Activated naive CD4-positive, alpha-beta T cell treated with Interleukin-2 at 50 U/mL for 16 hours (primary cell): ENCODE data around the gene ITGA4.
"Not testable (repeated sequence)": the region's sequence is repeated elsewhere in the genome, so short reads cannot be mapped to it uniquely, and the experiment has no call there.

ENCODE experiments used
- DNase-seq: peaks from one replicate; pipeline ENCODE4 v3.0.0-alpha.2; 2020

Gene ITGA4

DNA sequence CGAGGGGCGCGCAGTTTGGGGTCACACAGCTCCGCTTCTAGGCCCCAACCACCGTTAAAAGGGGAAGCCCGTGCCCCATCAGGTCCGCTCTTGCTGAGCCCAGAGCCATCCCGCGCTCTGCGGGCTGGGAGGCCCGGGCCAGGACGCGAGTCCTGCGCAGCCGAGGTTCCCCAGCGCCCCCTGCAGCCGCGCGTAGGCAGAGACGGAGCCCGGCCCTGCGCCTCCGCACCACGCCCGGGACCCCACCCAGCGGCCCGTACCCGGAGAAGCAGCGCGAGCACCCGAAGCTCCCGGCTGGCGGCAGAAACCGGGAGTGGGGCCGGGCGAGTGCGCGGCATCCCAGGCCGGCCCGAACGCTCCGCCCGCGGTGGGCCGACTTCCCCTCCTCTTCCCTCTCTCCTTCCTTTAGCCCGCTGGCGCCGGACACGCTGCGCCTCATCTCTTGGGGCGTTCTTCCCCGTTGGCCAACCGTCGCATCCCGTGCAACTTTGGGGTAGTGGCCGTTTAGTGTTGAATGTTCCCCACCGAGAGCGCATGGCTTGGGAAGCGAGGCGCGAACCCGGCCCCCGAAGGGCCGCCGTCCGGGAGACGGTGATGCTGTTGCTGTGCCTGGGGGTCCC is at the start of gene ITGA4:
Gene ITGA4, plus strand, starts transcription at position 266 of the 620 bp plus-strand sequence. Its CDS starts 269 bp downstream, at position 535.
- peak; percentile 85 for DNase-seq

DNA sequence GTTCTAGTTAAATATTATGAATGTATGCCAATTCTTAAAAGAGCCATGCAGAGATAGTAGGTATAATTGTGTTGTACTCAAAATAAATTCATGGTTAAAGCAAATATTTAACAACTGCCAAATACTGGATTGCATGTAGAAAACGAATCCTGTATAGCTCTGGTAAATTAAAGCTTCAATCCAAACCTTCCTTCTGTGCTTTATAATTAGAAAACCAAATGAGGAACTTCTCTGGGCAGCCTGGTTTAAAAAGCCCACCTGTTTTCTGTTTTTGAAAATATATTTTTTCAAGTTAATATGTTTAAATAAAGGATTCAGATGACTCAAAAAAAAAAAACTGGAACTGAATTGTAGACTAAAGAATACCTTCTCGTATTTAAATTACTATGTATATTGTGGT is 48.3 kb upstream of the ITGA4 start:
- DNase-seq: no peak

DNA sequence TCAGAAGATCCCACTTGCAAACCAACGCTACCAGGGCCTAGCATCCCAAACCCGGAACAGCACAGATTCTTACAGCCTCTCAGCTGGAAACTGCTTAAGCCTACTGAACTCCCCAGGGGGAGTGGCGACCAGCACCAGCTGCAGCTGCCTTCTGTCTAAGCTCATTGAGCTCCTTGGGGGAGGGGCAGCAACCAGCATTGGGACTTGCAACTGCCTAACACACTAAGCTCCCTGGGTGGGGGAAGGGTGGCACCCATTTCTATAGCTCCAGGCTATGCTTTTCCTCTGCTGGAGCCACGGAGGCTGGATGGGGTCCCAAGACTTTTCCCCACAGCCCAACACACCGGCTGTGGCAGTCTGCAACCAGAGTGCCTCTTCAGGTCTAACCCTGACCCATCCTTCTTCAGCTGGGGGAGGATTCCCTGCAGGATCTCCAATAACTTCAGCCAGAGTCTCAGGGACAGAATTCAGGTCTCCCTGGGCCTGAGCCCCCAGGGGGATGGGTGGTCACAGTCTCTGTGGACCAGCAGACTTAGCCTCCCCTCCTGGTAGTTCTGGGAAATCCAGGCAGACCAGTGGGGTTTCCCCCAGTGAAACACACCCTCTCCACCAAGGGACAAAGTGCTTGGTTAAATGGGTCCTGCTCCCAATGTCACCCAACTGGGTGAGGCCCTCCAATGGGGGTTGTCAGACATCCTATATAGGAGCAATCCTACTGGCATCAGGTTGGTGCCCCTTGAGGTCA is 45.9 kb upstream of the ITGA4 start:
- DNase-seq: no peak

DNA sequence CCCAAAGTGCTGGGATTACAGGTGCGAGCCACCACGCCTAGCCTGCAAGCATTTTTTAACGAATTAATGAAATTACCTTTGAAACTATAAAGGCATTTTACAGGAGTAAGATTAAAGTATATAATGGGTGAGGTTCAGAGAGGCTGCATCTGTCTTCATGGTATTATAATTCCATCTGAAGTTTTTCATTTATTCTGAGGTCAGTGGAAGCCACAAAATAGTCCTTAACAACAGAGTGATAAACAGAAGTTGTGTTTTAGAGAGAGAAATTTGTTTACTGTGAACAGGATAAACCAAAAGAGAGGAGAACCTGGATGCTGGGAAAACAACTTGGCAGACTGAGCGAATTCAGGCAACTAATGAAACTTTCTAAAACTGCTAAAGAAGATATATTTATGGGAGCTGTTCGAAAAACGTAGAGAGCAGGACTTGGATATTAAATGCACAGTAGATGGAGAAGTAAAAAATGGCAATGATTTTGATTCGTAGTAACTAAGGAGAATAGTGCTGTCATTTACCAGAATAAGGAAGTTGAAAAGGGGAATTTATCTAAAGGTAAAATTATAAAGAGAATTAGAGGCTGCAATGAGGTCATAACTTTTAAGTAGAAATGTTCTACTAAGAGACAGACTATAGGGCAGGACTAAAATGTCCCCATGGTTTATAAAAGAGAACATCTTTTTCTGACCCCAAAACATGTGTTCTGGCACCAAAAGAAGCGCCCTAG is 37.9 kb upstream of the ITGA4 start:
- no peak for DNase-seq

DNA sequence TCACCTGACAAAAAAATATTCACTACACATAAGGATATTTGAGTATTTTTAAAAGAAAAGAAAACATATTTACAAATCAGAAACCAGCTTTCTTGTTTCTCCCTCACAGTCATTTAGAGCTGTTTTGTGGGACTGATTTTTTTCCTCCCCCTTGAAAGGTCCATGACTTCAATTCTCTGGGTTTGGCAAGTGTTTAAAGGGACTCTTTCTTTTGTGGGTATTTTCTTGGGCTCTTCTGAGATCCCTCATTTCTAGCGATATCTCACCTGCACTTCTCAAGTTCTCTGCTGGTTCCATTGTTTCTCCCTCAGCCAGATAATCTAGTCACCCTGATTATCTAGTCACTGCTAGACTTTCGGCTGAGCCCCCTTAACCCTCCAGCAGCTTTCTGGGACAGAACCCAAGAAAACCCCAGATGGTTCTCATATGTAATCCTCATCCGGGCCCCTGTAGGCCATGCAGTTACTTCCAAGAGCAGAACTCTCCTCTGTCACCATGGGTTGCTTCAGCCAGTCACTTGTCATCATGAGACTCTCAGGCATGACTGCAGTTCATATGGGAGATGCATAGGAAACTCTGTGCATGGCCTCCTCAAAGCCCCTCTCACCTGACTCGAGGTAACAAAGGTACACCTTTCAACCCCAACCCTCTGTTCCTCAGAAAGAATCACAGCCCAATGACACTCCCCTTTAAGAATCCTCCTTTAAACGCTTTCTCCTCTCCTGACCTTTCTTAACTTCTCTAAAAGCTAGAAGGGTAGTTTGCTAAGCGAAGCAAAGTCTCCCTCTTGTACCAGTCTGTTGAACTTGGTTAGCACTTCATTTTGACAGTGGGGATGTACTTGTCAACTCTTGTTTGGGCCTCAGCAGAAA is 36.7 kb upstream of the ITGA4 start:
- DNase-seq: no peak

DNA sequence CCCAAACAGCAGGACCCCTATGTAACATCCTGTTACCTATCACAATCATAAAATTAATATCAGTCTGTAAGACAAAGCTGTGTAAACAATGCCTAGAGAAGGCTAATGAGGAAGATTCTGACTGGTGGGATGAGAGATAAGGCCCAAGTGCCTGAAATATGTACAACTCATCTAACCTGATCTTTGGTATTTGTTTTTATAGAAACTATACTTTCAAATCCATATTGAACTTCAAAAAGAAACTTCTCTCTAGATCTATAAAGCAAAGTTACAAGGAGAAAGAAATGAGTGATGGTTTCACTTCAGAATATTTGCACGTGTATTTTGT is 36.1 kb upstream of the ITGA4 start:
- no peak for DNase-seq

DNA sequence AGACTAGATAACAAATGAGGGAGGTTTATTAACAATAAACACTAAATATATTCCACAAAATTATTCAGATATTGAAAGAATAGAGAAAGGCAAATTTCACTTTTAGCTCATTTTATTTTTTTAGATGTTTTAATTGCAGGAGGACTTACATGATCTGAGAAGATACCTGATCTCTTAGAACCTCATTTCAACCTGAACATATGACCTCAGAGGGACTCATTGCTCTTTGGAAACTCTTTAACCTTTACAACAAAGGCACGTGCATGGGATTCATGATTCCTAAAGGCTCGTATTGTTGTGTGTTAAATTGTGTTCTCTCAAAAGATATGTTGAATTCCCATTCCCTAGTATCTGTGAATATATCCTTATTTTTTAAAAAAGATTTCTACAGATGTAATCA is 35.7 kb upstream of the ITGA4 start:
- DNase-seq: no peak

DNA sequence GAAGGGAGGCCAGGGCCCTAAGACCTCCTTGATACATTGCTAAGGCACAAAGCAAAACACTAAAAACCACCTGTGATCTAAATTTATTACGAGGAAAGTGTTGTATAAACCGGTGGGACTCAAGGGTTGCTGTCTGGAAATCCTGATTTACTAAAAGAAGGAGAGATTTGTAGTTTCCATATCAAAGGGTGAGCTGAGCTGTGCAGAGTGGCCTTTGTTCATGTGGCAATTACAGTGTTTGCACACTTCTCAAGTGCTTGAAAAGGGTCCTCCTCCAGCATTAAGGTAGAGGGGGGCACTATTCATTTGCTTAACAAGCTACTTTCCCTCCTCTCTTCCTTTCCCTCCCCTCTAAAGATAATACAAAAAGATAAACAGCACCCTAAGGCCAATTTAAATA is 30.5 kb upstream of the ITGA4 start:
- no peak for DNase-seq

DNA sequence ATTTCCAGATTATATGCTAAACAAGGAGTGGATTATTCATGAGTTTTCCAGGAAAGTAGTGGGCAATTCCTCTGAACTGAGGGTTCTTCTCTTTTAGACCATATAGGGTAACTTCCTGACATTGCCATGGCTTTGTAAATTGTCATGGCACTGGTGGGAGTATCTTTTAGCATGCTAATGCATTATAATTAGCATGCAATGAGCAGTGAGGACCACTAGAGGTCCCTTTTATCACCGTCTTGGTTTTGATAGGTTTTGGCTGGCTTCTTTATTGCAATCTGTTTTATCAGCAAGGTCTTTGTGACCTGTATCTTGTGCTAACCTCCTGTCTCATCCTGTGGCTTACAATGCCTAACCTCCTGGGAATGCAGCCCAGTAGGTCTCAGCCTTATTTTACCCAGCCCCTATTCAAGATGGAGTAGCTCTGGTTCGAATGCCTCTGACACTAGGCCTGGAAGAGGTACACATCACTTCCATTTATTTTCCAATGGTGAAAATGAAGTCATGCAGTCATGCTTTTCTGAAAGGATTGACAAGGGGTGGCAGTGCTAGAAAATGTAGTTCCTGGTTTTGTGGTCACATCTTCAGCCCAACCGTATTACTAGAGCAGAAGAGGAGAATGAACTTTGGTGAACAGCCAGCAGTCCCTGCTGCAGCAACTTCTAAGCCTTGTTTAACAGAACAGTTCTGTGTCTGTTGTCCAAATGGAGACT is 26.6 kb upstream of the ITGA4 start:
- no peak for DNase-seq

DNA sequence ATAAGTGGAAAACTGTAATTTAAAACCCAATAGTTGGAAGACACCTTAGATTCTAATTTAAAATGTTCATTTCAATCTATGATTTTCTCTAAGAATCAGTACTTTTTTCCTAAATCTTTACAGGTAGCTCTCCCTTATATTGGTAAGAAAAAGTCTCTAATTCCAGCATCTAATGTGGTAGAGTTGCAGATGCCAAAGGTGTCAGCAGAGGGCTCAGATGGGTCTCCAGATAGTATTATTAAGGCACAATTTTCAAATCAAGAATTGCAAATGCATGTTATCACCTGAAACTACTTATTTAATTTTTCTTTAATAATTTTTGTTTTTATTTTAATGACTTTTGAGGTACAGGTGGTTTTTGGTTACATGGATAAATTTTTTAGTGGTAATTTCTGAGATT is 25.5 kb upstream of the ITGA4 start:
- no peak for DNase-seq

DNA sequence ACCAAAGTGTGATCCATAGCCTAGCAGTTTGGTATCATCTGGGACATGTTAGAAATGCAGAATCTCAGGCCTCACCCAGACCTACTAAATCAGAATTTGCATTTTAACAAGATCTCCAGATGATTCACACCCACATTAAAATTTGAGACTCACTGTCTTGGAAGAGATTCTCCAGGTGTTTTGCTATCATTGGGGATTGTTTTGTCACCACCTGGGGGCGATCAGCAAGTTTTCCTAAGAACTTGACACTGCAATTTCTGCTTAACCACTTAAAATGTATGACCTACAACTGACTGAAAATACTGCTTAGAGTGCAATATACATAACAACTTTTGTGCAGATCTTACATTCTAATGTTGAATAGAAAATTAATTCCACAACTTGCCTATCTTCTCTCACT is 18.9 kb upstream of the ITGA4 start:
- no peak for DNase-seq

DNA sequence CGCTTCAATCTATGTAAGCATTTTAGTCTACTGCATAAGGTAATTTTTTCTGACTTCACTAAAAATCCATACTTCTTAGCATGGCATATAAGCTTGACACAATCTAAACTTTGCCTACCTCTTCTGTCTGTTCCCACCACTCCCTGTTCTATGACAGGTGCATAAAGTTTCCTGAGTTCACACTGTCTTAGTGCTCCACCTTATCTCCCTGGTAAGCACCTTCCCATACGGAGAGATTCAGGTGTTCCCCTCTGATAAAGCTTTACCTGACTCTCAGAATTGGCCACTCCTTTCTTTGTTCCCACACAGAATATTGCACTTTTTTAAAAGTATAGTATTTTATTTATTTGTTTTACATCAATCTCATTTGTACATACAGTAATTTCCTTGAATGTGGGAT is 16.8 kb upstream of the ITGA4 start:
- no peak for DNase-seq

DNA sequence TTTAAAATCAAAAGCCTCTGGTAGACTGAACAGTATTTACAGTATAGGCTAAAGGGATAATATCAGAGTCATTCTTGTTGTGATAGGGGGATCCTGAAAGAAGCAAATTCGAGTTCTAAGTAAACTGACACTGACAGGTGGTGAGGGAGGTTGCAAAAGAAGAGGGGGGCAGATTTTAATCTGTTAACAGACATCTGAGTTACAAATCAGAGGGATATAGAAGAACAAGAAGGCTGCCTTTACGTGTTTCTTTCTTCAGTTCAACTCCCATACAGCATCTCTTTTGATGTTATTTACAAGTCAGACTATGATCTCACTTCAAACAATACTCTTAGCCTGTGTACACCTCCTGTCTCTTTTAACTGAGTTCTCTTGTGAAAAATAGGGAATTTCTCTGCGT is 16.3 kb upstream of the ITGA4 start:
- no peak for DNase-seq

DNA sequence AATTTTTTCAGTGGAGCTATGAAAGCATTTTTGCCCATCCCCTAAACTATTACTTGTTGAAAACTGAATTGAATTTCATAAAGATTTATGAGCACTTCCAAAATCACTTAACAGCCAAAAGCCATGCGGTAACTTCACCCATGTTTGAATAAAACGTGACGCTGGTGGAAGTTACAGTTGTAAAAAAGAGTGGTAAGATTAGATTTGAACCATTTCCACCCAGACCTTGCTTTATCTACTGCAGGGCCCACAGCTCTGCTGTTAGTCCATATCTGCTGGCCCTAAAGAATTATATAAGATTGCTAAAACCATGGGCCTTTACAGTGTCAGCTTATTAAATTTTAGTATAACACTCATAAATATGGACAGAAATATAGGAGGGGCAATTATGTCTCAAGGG is 15.5 kb upstream of the ITGA4 start:
- DNase-seq: no peak

DNA sequence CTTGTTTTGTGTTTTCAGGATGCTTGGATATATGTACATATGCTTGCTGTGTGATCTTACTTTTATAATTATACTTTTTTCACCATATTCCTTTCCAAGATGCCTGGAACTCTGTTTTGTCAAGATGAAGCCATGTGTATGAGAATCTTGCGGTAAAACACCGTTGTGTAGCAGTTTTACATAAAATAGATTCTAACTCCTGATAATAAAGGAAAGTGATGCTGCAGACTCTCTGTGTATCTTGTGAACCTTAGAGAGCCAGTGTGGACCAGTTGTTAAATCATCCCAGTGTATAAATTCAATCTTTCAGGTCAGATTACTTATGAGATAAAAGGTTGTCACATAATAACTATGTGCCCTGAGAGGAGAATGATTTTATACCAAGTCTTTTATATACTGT is 12.5 kb upstream of the ITGA4 start:
- DNase-seq: no peak

DNA sequence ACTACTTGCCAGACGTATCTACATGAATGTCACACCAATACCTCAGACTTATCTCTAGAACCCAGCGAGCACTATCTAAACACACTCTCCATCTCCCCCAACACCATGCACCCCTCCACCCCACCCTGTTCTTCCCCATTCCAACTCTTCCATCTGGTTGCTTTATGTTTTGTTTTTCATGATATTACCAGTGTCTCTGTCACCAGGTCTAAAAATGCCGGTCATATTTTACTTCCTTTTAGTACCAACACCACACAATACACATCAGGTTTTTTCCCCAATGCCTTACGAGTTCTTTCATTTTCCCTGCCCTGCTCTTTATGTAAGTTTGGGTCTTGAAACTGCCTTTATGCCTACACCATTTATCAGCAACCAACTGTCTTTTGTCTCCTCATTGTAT is 10.2 kb upstream of the ITGA4 start:
- no peak for DNase-seq

DNA sequence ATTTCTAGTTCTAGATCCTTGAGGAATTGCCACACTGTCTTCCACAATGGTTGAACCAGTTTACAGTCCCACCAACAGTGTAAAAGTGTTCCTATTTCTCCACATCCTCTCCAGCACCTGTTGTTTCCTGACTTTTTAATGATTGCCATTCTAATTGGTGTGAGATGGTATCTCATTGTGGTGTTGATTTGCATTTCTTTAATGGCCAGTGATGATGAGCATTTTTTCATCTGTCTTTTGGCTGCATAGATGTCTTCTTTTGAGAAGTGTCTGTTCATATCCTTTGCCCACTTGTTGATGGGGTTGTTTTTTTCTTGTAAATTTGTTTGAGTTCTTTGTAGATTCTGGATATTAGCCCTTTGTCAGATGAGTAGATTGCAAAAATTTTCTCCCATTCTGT is 7.9 kb upstream of the ITGA4 start:
- DNase-seq: not testable (repeated sequence)

DNA sequence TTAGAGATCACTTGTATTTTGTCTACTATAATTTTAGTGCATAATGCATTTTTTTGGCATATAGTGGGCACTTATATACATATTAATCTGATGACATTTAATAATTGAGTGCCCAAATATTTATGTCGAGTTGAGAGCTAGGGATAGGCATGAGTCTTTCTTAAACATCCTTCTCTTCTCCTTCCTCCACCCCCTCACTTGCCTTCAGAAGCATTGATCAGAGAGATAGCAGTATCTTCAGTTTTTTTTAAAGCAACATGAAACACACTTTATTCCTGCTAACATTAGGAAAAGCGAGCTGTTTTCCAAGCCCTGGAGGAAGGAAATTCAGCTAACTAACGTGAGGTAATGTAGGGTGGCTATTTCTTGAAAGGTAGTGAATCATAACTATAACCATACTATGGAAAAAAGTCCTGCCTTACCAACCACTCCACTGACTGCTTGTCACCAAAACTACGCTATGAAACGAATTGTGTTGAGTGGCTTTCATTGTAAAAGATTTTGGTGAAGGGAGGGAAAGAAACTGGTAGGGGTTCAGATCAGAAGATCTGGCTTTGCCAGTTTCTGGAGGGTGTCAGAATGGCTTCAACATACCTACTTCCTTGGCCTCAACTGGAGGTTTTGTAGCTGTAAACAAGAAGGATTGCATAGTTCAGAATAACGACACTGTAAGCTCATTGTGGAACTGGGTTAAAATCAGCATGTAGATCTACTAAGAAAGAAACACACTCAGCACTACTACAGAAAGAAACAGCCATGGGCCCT is 2.3 kb upstream of the ITGA4 start:
- no peak for DNase-seq

DNA sequence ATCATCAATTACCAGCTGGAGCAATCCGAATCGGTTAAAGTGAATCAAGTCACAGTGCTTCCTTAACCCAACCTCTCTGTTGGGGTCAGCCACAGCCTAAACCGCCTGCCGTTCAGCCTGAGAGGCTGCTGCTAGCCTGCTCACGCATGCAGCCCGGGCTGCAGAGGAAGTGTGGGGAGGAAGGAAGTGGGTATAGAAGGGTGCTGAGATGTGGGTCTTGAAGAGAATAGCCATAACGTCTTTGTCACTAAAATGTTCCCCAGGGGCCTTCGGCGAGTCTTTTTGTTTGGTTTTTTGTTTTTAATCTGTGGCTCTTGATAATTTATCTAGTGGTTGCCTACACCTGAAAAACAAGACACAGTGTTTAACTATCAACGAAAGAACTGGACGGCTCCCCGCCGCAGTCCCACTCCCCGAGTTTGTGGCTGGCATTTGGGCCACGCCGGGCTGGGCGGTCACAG is 496 bp upstream of the ITGA4 start:
- DNase-seq: peak; percentile 66

DNA sequence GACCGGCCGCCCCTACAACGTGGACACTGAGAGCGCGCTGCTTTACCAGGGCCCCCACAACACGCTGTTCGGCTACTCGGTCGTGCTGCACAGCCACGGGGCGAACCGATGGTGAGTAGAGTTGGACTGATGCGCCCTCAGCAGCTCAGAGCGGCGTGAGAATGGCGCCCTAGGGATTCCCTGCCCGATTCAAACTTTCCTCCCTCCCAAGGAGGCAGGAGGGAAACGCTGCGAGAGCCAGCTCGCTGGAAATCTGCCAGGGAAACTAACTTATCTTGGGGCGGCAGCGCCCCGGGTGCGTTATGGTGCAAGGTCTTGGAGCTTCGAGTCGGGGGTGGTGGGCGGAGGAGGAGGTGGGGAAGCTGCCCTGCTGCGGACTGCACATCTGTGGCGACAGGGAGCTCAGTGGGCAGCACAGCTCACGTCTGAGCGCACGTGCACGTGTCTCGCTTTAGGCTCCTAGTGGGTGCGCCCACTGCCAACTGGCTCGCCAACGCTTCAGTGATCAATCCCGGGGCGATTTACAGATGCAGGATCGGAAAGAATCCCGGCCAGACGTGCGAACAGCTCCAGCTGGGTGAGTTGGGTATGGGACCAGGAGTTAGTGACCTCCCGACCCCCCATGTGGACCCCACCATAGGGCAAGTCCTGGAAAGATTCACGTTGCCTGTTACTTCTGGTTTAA is 697 bp downstream of the ITGA4 start:
- DNase-seq: peak; percentile 72

DNA sequence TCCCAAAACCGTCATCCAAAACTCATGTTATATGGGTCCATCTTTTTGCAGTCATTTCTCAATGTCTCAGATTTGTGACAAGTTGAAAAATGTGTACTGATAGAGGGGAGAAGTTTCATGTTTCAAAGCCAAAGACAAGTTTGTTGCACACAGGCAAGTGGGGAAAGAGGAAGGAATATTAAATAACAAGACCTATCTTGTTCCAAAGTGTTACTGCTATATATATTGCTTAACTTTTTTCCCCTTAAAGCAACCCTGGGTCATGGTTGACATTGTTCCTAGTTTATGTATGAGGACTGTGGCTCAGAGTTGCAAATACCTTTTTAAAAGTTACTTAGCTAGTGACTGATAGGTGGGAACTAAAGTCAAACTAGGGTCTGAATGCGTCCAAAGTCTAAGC is 1.7 kb downstream of the ITGA4 start:
- DNase-seq: no peak
